ENCODE measurements around the gene TXK.

DNA sequence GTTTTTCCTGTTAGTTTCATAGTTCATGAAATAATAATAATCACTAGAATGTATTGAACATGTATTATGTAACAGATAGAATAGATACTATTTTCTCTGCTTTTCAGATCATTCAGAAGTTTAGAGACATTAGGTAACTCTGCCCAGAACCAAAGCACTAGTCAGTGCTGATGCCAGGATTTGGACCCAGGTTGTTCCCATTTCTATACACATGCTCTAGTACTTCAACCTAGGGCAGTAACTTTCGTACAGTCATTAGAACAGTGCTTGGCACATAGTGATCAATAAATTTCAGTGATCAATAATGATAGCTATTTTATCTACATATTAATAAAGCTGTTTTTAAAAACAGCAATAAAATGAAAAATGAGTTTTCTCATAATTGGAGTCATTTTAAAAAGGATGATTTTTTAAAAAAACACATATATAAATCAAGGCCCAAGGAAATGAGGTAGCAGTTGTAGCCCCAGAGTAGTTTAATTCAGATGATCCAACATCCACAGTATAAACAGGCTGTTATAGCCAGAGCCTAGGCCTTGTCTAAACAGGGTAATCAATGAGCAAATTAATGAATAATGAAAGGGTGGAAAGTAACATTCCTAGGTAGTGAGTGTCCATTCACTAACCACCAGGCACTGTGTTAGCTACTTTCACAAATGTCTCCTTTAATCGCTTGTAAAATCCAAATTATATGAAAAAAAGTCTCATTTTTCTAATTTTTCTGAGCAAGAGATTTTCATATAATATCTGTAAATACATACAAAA, 25.6 kb downstream of the TXK start:
- TF ChIP-seq REST (IDR thresholded peaks at IDR 0.05; ENCODE audit: low read depth, low read length) (no peak), IKZF2 (IDR thresholded peaks at IDR 0.05) (no peak), MEF2B (IDR thresholded peaks at IDR 0.05; ENCODE audit: partially characterized antibody, poor library complexity, severe bottlenecking) (no peak), CBFB (IDR thresholded peaks at IDR 0.05; ENCODE audit: low read depth) (no peak), CEBPB (IDR thresholded peaks at IDR 0.05; ENCODE audit: borderline replicate concordance in 1 of 2, low read depth in 2 of 2, low read length in 2 of 2) (no peak), TBL1XR1 (IDR thresholded peaks at IDR 0.05; ENCODE audit: low read depth, low read length) (no peak), BRCA1 (IDR thresholded peaks at IDR 0.05; ENCODE audit: low read depth, low read length) (no peak), ATF2 (IDR thresholded peaks at IDR 0.05; ENCODE audit: low read length) (no peak)
- TF ChIP-seq, protein P1, sequence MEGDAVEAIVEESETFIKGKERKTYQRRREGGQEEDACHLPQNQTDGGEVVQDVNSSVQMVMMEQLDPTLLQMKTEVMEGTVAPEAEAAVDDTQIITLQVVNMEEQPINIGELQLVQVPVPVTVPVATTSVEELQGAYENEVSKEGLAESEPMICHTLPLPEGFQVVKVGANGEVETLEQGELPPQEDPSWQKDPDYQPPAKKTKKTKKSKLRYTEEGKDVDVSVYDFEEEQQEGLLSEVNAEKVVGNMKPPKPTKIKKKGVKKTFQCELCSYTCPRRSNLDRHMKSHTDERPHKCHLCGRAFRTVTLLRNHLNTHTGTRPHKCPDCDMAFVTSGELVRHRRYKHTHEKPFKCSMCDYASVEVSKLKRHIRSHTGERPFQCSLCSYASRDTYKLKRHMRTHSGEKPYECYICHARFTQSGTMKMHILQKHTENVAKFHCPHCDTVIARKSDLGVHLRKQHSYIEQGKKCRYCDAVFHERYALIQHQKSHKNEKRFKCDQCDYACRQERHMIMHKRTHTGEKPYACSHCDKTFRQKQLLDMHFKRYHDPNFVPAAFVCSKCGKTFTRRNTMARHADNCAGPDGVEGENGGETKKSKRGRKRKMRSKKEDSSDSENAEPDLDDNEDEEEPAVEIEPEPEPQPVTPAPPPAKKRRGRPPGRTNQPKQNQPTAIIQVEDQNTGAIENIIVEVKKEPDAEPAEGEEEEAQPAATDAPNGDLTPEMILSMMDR (IDR thresholded peaks at IDR 0.05 in 2 of 3, conservative IDR thresholded peaks at IDR 0.05 in 1 of 3; ENCODE audit: control insufficient read depth in 2 of 3, extremely low read depth in 1 of 3, insufficient read depth in 1 of 3, low read depth in 3 of 3, low read length in 3 of 3): no peak

All from GM12878 (cell line).